Measurements from ENCODE around the gene ADAMTS20. TPM values are rescaled to one million over a fixed set of nuclear protein-coding genes. Genes with fewer than 3 reads are reported as not detected.
A peak's percentile ranks its signal among the peaks of the same experiment; 100 is the strongest.

ADAMTS20 gene
- total and polyA plus RNA-seq, 10 of the 15 experiments (the other 5 are each of a cell fraction or from before 2014, with no cell fraction given): 0.33 TPM; not detected in 9

DNA sequence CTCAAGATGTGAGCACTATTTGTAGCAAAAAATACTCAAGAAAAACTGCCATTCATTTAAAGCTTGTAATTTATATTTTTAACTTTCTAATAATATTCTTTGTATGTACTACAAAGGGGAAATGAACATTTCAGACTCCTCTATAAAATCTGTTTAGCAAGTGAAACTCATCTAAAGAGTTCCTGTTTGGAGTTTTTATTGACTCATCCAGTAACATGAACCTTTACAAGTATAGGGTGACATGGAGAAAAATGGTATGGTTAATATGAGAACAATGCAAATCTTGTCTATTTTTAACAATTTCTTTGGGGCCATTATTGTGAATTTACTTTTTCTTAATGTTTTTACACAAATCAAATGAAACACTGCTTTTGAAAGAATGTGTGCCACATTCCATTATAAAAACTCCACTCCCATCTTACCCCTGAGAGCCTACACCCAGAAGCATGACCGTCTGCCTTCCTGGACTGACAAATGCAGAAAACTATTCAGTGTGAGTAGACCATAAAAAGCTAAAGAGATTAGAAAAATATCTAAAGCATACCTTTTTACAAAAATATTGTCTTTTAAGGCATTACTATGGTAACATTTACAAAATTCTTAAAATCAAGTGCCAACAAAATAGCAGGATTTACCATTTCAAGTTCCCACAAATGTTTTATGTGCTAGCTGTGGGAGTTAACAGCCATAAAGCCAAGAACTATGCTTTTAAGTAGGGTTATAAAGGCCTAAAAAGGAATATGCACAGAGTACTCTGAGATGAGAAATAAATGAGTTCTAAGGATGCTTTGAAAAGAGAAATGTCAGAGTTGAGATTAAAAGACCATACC is 144.0 kb downstream of the ADAMTS20 start (continued):
- TF ChIP-seq MYC (IDR thresholded peaks at IDR 0.05; ENCODE audit: insufficient read depth, insufficient read length, insufficient replicate concordance, low read length, severe bottlenecking): no peak
- TF ChIP-seq, protein P1, sequence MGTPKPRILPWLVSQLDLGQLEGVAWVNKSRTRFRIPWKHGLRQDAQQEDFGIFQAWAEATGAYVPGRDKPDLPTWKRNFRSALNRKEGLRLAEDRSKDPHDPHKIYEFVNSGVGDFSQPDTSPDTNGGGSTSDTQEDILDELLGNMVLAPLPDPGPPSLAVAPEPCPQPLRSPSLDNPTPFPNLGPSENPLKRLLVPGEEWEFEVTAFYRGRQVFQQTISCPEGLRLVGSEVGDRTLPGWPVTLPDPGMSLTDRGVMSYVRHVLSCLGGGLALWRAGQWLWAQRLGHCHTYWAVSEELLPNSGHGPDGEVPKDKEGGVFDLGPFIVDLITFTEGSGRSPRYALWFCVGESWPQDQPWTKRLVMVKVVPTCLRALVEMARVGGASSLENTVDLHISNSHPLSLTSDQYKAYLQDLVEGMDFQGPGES (IDR thresholded peaks at IDR 0.05): no peak
- no peak for TF ChIP-seq SMARCA5 (IDR thresholded peaks at IDR 0.05)
- TF ChIP-seq ZNF274 (IDR thresholded peaks at IDR 0.05; ENCODE audit: insufficient read depth, insufficient read length): no peak
- no peak for TF ChIP-seq ZNF207 (IDR thresholded peaks at IDR 0.05; ENCODE audit: borderline replicate concordance)
- peak; percentile 24 for TF ChIP-seq MEF2B (IDR thresholded peaks at IDR 0.05; ENCODE audit: partially characterized antibody, poor library complexity, severe bottlenecking)
- TF ChIP-seq MEF2A (IDR thresholded peaks at IDR 0.05; ENCODE audit: insufficient read depth, low read depth, low read length): peak; percentile 84
- no peak for TF ChIP-seq REST (IDR thresholded peaks at IDR 0.05; ENCODE audit: low read depth, low read length)
- TF ChIP-seq E4F1 (IDR thresholded peaks at IDR 0.05; ENCODE audit: borderline replicate concordance, partially characterized antibody): no peak
- TF ChIP-seq GABPA (IDR thresholded peaks at IDR 0.05; ENCODE audit: low read depth): no peak
- no peak for TF ChIP-seq NR2C2 (IDR thresholded peaks at IDR 0.05; ENCODE audit: borderline replicate concordance, control insufficient read depth, insufficient read length, low read depth)
- TF ChIP-seq SP1 (IDR thresholded peaks at IDR 0.05; ENCODE audit: low read depth, low read length): no peak
- TF ChIP-seq YBX1 (IDR thresholded peaks at IDR 0.05): no peak
- TF ChIP-seq POLR2AphosphoS5 (IDR thresholded peaks at IDR 0.05; ENCODE audit: low read length): no peak
- no peak for TF ChIP-seq EP300 (IDR thresholded peaks at IDR 0.05; ENCODE audit: borderline replicate concordance in 1 of 2, control insufficient read depth in 1 of 2, low read depth in 2 of 2, low read length in 2 of 2)
- no peak for TF ChIP-seq ZNF24 (IDR thresholded peaks at IDR 0.05)
- TF ChIP-seq, protein P2, sequence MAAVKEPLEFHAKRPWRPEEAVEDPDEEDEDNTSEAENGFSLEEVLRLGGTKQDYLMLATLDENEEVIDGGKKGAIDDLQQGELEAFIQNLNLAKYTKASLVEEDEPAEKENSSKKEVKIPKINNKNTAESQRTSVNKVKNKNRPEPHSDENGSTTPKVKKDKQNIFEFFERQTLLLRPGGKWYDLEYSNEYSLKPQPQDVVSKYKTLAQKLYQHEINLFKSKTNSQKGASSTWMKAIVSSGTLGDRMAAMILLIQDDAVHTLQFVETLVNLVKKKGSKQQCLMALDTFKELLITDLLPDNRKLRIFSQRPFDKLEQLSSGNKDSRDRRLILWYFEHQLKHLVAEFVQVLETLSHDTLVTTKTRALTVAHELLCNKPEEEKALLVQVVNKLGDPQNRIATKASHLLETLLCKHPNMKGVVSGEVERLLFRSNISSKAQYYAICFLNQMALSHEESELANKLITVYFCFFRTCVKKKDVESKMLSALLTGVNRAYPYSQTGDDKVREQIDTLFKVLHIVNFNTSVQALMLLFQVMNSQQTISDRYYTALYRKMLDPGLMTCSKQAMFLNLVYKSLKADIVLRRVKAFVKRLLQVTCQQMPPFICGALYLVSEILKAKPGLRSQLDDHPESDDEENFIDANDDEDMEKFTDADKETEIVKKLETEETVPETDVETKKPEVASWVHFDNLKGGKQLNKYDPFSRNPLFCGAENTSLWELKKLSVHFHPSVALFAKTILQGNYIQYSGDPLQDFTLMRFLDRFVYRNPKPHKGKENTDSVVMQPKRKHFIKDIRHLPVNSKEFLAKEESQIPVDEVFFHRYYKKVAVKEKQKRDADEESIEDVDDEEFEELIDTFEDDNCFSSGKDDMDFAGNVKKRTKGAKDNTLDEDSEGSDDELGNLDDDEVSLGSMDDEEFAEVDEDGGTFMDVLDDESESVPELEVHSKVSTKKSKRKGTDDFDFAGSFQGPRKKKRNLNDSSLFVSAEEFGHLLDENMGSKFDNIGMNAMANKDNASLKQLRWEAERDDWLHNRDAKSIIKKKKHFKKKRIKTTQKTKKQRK (IDR thresholded peaks at IDR 0.05; ENCODE audit: low read depth, low read length): no peak
- no peak for TF ChIP-seq MXI1 (IDR thresholded peaks at IDR 0.05; ENCODE audit: low read depth, low read length)
- TF ChIP-seq NR2C1 (IDR thresholded peaks at IDR 0.05): no peak

Data from GM12878 (cell line).